NT2/D1 (cell line): ENCODE data around the gene ANKAR.
"Not testable (repeated sequence)": the region's sequence is repeated elsewhere in the genome, so short reads cannot be mapped to it uniquely, and the experiment has no call there.

Experiments used
- SUZ12 ChIP-seq: IDR thresholded peaks from 2 replicates; pipeline ENCODE4 v1.6.1; 2011; ENCODE audit not compliant: insufficient read length, insufficient read depth; ENCODE audit errors: extremely low read depth
- YY1 ChIP-seq: IDR thresholded peaks from 2 replicates; pipeline ENCODE4 v1.6.1; 2011; ENCODE audit not compliant: insufficient read length, insufficient read depth
- ZNF274 ChIP-seq: IDR thresholded peaks from 2 replicates; pipeline ENCODE4 v1.6.1; 2011; ENCODE audit warnings: mild to moderate bottlenecking, low read depth, low read length

GRCh38 chr2:189717593-189717992, 43.1 kb downstream of the ANKAR start:
- TF ChIP-seq YY1, ZNF274, SUZ12: not testable (repeated sequence)
